Ectodermal cell (in vitro differentiated cells): ENCODE measurements around the gene FKBP3. TPM values are rescaled to one million over a fixed set of nuclear protein-coding genes. Genes with fewer than 3 reads are reported as not detected.

Experiments
- H3K27ac ChIP-seq: 2 replicates; pipeline ENCODE4 v1.7.0; 2013; ENCODE audit warnings: mild to moderate bottlenecking, low read depth, low read length; ENCODE audit not compliant: insufficient read depth, poor library complexity, severe bottlenecking
- H3K27me3 ChIP-seq: 2 replicates; pipeline ENCODE4 v1.7.0; 2013; ENCODE audit warnings: mild to moderate bottlenecking, low read length; ENCODE audit not compliant: insufficient read depth, control insufficient read depth, poor library complexity, severe bottlenecking
- H3K36me3 ChIP-seq: one replicate; pipeline ENCODE4 v1.7.0; 2013; ENCODE audit warnings: low read length; ENCODE audit not compliant: control insufficient read depth, insufficient read depth
- H3K4me1 ChIP-seq: one replicate; pipeline ENCODE4 v1.7.0; 2013; ENCODE audit warnings: low read length; ENCODE audit not compliant: control insufficient read depth, insufficient read depth
- H3K4me3 ChIP-seq: 2 replicates; pipeline ENCODE4 v1.7.0; 2013; ENCODE audit warnings: low read depth, low read length, control low read depth; ENCODE audit not compliant: insufficient read depth
- H3K9me3 ChIP-seq: 2 replicates; pipeline ENCODE4 v1.7.0; 2013; ENCODE audit warnings: mild to moderate bottlenecking, low read length, moderate library complexity; ENCODE audit not compliant: control insufficient read depth
- WGBS, 2 experiments: methylation state at CpG; one replicate each; pipeline ENCODE4 v1.1.7; 2013; ENCODE audit warnings: missing lambda C conversion rate in 2 of 2; 5-methylcytosine and 5-hydroxymethylcytosine counted together
- polyA plus RNA-seq, 4 experiments: library from polyadenylated mRNA; stranded (reverse); fragments of 50-300 nt; gene quantifications; one replicate each; pipeline ENCODE4 v1.2.3, GENCODE V29; 2013

FKBP3 gene
- 248 TPM for polyA plus RNA-seq (2013, experiment 1 of 4)
- 242 TPM for polyA plus RNA-seq (2013, experiment 2 of 4)
- 196 TPM for polyA plus RNA-seq (2013, experiment 3 of 4)
- 215 TPM for polyA plus RNA-seq (2013, experiment 4 of 4)

GRCh38 chr14:45134051-45134958, at the start of gene FKBP3:
FKBP3 (minus strand) TSS chr14:45134481; CDS start chr14:45134456, 25 bp downstream.
- 0% methylated on average over 53 of the region's 53 CpGs for WGBS, 2 experiments
- peaks cover 21% of the 10 kb centered on the region for H3K4me1 ChIP-seq
- peak within 1 kb of the TSS; percentile 92 for H3K27ac ChIP-seq
- no peaks in the 10 kb centered on the region for H3K27me3 ChIP-seq
- peaks cover 2% of the 10 kb centered on the region for H3K9me3 ChIP-seq
- no peaks in the 10 kb centered on the region for H3K36me3 ChIP-seq
- peak within 1 kb of the TSS; percentile 92 for H3K4me3 ChIP-seq

- Histone ChIP-seq H3K36me3 (no peaks in the 10 kb centered on the region), H3K27ac (no peak overlapping the region), H3K4me1 (no peaks in the 10 kb centered on the region), H3K4me3 (no peak overlapping the region), H3K27me3 (no peaks in the 10 kb centered on the region), H3K9me3 (no peaks in the 10 kb centered on the region)
- WGBS, 2 experiments, result 94 to 96% methylated on average over 2 to 3 of the region's 3 CpGs
Observed at GRCh38 chr14:45181806-45182205, 47.5 kb upstream of the FKBP3 start.

- Histone ChIP-seq H3K36me3 (no peaks in the 10 kb centered on the region), H3K9me3 (no peaks in the 10 kb centered on the region), H3K4me1 (no peaks in the 10 kb centered on the region), H3K27me3 (no peaks in the 10 kb centered on the region), H3K27ac (no peak overlapping the region), H3K4me3 (no peak overlapping the region)
- 93% methylated on average over 3 of the region's 5 CpGs; no CpG with 5 or more reads in 1 of the 2 experiments for WGBS, 2 experiments
Observed at GRCh38 chr14:45181329-45181728, 47.0 kb upstream of the FKBP3 start.

GRCh38 chr14:45177076-45177475, 42.8 kb upstream of the FKBP3 start:
- H3K27ac ChIP-seq, result no peak overlapping the region
- no peaks in the 10 kb centered on the region for H3K36me3 ChIP-seq
- no peak overlapping the region for H3K4me3 ChIP-seq
- H3K4me1 ChIP-seq, result no peaks in the 10 kb centered on the region
- 96 to 98% methylated on average over 5 of the region's 5 CpGs for WGBS, 2 experiments
- no peaks in the 10 kb centered on the region for H3K9me3 ChIP-seq
- H3K27me3 ChIP-seq, result no peaks in the 10 kb centered on the region

GRCh38 chr14:45169906-45170305, 35.6 kb upstream of the FKBP3 start:
- Histone ChIP-seq H3K4me3 (no peak overlapping the region), H3K36me3 (peaks cover 3% of the 10 kb centered on the region), H3K27ac (no peak overlapping the region), H3K27me3 (no peaks in the 10 kb centered on the region), H3K4me1 (no peaks in the 10 kb centered on the region), H3K9me3 (no peaks in the 10 kb centered on the region)

GRCh38 chr14:45156067-45156466, 21.8 kb upstream of the FKBP3 start:
- no peaks in the 10 kb centered on the region for H3K36me3 ChIP-seq
- H3K4me3 ChIP-seq, result no peak overlapping the region
- no peaks in the 10 kb centered on the region for H3K4me1 ChIP-seq
- H3K27ac ChIP-seq, result no peak overlapping the region
- no peaks in the 10 kb centered on the region for H3K27me3 ChIP-seq
- H3K9me3 ChIP-seq, result no peaks in the 10 kb centered on the region

- Histone ChIP-seq H3K4me1 (no peaks in the 10 kb centered on the region), H3K9me3 (no peaks in the 10 kb centered on the region), H3K36me3 (no peaks in the 10 kb centered on the region), H3K27me3 (no peaks in the 10 kb centered on the region), H3K4me3 (no peak overlapping the region), H3K27ac (no peak overlapping the region)
- 93 to 97% methylated on average over 2 to 4 of the region's 4 CpGs for WGBS, 2 experiments
Observed at GRCh38 chr14:45150386-45150890, 16.2 kb upstream of the FKBP3 start.

DNA sequence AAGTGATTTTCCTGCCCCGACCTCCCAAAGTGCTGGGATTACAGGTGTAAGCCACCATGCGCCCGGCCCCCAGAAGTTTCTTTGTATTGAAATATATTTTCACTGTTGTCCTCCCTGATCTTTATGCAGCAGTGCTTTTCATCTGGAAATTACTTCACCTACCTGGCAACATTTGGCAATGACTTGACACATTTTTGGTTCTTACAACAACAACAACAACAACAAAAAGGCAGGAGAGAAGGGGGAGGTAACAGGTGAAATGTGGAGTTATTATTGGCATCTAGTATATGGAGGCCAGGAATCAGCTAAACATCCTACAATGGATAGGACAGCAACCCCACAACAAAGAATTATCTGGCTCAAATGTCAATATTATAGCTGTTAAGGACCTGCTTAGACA, 15.3 kb upstream of the FKBP3 start:
- Histone ChIP-seq H3K27me3 (no peaks in the 10 kb centered on the region), H3K36me3 (no peaks in the 10 kb centered on the region), H3K27ac (no peak overlapping the region), H3K9me3 (no peaks in the 10 kb centered on the region), H3K4me1 (no peaks in the 10 kb centered on the region), H3K4me3 (no peak overlapping the region)
- 86 to 95% methylated on average over 3 of the region's 3 CpGs for WGBS, 2 experiments

- Histone ChIP-seq H3K27ac (no peak overlapping the region), H3K4me1 (no peaks in the 10 kb centered on the region), H3K27me3 (no peaks in the 10 kb centered on the region), H3K36me3 (no peaks in the 10 kb centered on the region), H3K4me3 (no peak overlapping the region), H3K9me3 (no peaks in the 10 kb centered on the region)
- 92 to 99% methylated on average over 3 of the region's 3 CpGs for WGBS, 2 experiments
Observed at GRCh38 chr14:45145214-45145613, 10.9 kb upstream of the FKBP3 start.

DNA sequence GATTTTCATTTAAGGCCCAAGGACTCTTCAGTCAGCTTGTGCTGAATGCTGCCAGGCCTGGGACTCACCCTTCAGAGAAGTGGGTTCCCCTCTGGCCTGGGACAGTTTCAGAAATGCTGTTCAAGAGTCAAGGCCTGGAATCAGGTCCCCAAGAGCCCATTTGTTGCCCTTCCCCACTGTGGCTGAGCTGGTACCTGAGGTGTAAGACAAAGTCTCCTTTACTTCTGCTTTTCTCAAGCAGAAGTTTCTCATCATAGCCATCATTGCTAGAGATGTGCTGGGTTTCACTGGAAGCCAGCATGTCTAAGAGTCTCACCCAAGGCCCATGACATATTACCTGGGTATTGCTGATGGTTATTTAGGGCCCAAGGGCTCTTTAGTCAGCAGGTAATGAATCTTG, 10.4 kb upstream of the FKBP3 start:
- Histone ChIP-seq H3K4me1 (no peaks in the 10 kb centered on the region), H3K27ac (no peak overlapping the region), H3K4me3 (no peak overlapping the region), H3K27me3 (no peaks in the 10 kb centered on the region), H3K36me3 (no peaks in the 10 kb centered on the region), H3K9me3 (no peaks in the 10 kb centered on the region)
